Effector memory CD4-positive, alpha-beta T cell (primary cell): ENCODE results near the gene KCTD5.
"Not testable (repeated sequence)": the region's sequence is repeated elsewhere in the genome, so short reads cannot be mapped to it uniquely, and the experiment has no call there.

Source experiments
- DNase-seq, 3 donors: peaks; one replicate each; pipeline ENCODE4 v3.0.0-alpha.2; 2020
- H3K27ac ChIP-seq: 2 replicates; pipeline ENCODE4 v1.7.0; 2013; ENCODE audit warnings: mild to moderate bottlenecking, low read length, moderate library complexity; ENCODE audit not compliant: insufficient read depth, poor library complexity, severe bottlenecking
- H3K27me3 ChIP-seq: replicated peaks from 2 replicates; pipeline ENCODE4 v1.7.0; 2013; ENCODE audit warnings: mild to moderate bottlenecking, low read length; ENCODE audit not compliant: insufficient read depth, control insufficient read depth, poor library complexity, severe bottlenecking
- H3K36me3 ChIP-seq: 2 replicates; pipeline ENCODE4 v1.7.0; 2013; ENCODE audit warnings: mild to moderate bottlenecking, low read length, moderate library complexity; ENCODE audit not compliant: control insufficient read depth, insufficient read depth
- H3K4me1 ChIP-seq: 2 replicates; pipeline ENCODE4 v1.7.0; 2013; ENCODE audit warnings: low read length, mild to moderate bottlenecking; ENCODE audit not compliant: control insufficient read depth, insufficient read depth, poor library complexity, severe bottlenecking
- H3K4me3 ChIP-seq: 2 replicates; pipeline ENCODE4 v1.7.0; 2013; ENCODE audit warnings: low read length, low read depth, mild to moderate bottlenecking; ENCODE audit not compliant: insufficient read depth, poor library complexity, severe bottlenecking
- H3K9me3 ChIP-seq: 2 replicates; pipeline ENCODE4 v1.7.0; 2013; ENCODE audit warnings: mild to moderate bottlenecking, low read length, moderate library complexity; ENCODE audit not compliant: control insufficient read depth

The KCTD5 gene

DNA sequence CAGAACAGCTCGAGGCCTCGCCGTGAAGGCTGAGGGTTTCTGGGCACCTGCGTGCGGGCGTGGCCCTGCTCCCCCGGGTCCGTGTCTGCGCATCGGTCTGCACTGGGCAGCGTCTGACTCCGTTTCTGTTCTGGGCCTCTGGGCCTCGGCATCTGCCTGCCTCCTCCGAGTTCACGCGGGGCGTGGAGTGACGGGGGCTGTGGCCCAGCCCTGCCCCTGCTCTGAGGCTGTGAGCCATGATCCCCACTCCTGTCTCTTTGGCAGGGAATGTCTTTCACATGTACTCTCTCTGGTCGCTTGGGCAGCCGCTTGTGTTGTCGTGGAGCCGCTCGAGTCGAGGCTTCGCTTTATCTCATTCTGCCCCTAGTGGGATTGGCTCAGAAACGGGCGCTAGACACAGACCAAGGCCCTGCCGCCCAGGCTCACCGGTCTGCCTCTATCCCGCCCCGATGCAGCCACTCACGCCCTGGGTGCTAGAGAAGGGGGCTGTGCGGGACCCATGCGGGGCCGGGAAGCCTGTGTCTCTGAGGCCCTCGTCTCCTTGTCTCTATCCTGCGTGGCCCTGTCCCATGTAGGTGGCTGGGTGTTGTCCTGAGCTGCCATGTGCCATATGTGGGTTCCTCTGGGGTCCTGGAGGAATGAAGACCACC lies 14.4 kb downstream of the KCTD5 start:
- DNase-seq, H3K4me3 ChIP-seq, H3K27ac ChIP-seq, H3K4me1 ChIP-seq, H3K9me3 ChIP-seq, H3K27me3 ChIP-seq: not testable (repeated sequence)
- peaks cover 50% of the 10 kb centered on the region for H3K36me3 ChIP-seq

DNA sequence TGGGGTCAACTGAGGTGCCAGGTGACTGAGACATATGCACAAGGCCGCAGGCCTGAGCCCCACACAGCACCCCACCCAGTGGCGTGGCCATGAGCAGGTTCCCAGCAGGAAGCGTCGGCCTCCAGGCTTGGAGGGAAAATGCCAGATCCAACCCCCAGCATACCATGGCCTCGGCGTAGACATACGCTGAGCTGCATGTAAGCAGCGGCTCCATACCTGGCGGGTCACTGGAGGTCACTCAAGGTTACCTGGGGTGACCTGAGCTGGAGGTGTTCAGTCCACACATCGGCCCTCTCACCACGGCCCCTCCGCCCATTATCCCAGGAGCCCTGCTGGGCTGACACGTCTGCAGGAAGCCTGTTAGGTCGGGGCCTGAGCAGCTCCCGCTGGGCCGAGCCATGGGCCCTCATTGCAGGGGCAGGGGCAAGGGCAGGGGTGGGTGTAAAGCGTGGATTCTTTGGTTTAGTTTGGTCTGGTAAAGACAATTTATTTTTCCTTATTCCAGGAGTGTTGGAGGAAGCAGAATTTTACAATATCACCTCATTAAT lies 15.2 kb downstream of the KCTD5 start:
- Histone ChIP-seq H3K27ac (no peak overlapping the region), H3K9me3 (no peaks in the 10 kb centered on the region), H3K27me3 (no peaks in the 10 kb centered on the region), H3K36me3 (peaks cover 56% of the 10 kb centered on the region), H3K4me3 (no peak overlapping the region), H3K4me1 (no peaks in the 10 kb centered on the region)
- no peak for DNase-seq

DNA sequence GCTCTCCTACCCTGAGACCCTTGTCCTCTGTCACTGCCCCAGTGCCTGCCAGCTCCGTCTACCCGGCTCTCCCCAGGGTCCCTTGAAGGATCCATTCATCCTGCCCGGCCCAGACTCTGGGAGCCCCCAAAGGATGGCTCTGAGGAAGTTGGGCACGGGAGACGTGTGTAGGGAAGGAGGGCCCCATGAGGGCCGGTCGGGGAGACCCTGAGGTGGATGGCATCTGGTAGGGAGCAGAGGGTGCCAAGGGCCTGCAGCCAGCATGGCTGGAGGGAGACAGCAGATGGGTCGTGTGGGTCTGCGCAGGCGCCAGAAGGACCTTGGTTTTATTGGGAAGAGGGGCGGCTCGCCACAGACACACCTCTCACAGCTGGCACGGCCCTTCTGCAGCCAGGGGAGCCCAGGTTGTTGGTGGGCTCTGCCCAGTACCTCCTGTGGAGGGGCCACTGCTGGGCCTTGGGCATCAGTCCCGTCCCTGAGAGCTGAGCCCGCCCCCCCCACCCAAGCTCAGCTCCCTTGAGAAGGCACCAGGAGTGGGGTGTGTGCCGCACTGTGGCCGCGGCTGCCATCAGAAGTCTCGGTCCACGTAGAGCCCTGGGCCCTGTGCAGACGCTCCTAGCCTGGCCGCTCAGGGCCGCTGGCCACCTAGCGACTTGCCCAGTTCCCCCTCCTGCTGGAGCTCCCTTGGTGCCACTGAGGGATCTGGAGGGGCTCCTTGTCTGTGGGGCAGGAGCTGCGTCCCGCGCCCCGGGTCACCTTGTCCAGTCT lies 16.0 kb downstream of the KCTD5 start:
- no peak for DNase-seq
- Histone ChIP-seq H3K27me3 (no peaks in the 10 kb centered on the region), H3K4me3 (no peak overlapping the region), H3K36me3 (peaks cover 64% of the 10 kb centered on the region), H3K27ac (no peak overlapping the region), H3K4me1 (no peaks in the 10 kb centered on the region), H3K9me3 (no peaks in the 10 kb centered on the region)

DNA sequence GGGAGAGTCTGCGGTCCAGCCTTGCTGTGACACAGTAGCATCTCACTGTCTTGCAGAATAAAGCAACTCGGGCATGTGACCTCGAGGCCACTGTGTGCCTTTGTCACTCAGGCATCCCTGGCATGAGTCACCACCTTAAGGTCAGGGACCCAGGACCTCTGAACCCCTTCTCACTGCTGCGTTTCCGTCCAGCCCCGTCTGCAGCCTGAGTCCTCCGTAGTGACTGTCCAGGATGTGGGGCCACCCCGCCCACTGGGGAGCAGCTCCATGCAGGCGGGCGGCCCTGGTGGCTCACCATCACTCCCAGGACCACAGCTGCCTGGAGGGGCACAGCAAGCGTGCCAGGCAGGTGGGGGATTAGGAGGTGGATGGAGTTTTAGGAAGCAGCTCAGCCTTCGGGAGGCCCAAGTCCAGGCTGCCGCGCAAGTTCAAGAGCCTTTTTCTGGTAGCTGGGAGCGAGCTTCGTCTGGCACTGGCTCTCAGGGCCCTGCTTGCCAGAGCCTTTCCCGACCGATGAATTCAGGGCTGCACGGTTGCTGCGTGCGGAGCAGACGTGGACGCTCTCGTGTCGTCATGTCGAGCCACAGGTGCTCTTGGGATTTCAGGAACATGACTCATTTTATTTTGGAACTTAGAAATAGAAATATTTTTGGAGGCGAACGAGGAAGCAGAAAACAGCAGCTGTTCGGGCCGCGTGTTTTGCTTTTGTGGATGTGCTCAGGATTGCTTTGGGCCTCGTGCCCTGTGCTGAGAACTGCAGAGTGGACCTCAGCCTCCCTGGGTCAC lies 16.8 kb downstream of the KCTD5 start:
- Histone ChIP-seq H3K4me3 (no peak overlapping the region), H3K36me3 (peaks cover 72% of the 10 kb centered on the region), H3K27me3 (no peaks in the 10 kb centered on the region), H3K9me3 (no peaks in the 10 kb centered on the region), H3K27ac (no peak overlapping the region), H3K4me1 (no peaks in the 10 kb centered on the region)
- no peak for DNase-seq

DNA sequence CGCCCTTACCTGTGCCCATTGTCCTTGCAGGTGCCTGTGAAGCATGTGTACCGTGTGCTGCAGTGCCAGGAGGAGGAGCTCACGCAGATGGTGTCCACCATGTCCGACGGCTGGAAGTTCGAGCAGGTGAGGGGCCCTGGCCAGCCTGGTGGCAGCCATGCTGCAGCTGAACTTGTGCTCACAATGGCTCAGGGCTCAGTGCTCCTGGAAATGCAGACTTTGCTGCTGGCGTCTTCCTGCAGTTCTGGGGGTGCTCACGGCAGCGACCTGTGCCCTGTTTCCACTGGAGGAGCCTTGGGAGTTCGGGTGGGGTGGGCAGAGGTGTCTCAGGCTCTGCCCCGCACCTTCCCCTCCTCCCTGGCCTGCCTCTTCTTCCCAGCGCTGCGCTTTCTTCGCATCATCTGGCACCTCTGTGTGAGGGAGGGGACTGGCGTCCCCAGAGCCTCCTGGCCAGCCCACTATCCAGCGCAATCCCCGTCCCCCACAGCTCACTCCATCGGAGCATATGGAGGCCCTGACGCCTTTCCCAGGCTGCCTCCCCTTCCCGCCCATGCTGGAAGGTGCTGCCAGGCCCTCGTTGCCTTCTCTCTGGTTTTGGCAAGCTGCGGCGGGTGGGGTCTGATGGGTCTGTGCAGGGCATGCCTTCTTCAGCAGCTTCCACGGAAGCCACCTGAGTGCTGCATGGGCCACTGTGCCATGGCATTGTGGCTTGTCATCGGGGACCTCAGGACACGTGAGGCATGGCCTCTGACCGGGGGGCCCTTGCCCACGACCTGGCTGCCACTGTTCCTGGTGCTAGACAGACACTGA lies 17.7 kb downstream of the KCTD5 start:
- peaks cover 79% of the 10 kb centered on the region for H3K36me3 ChIP-seq
- H3K4me1 ChIP-seq, result no peaks in the 10 kb centered on the region

DNA sequence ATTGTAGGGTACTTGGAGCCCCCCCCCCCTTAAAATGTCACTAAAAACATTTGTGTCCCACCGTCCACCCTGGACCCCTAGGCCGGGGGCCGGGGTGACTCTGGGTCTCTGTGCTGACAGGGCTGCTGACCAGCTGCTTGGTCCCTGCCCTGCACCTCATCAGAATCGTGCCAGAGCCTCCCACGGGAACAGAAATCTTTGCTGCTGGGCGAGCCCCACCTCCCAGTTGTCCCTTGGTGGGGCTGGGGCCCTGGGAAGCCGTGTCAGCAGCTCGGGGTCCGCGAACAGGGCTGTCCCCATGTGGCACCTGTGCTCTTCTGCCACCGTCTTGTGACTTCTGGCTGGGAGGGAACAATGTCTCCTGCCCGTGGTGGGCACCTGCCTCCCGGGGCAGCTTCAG lies 18.5 kb downstream of the KCTD5 start:
- Histone ChIP-seq H3K36me3 (peaks cover 87% of the 10 kb centered on the region), H3K9me3 (no peaks in the 10 kb centered on the region), H3K4me3 (no peak overlapping the region), H3K27ac (no peak overlapping the region), H3K27me3 (no peaks in the 10 kb centered on the region), H3K4me1 (no peaks in the 10 kb centered on the region)
- DNase-seq, result no peak

More for the DNA sequence above, 17.7 kb downstream of the KCTD5 start:
- Histone ChIP-seq H3K27me3 (no peaks in the 10 kb centered on the region), H3K4me3 (no peak overlapping the region), H3K27ac (no peak overlapping the region), H3K9me3 (no peaks in the 10 kb centered on the region)
- DNase-seq, result no peak

DNA sequence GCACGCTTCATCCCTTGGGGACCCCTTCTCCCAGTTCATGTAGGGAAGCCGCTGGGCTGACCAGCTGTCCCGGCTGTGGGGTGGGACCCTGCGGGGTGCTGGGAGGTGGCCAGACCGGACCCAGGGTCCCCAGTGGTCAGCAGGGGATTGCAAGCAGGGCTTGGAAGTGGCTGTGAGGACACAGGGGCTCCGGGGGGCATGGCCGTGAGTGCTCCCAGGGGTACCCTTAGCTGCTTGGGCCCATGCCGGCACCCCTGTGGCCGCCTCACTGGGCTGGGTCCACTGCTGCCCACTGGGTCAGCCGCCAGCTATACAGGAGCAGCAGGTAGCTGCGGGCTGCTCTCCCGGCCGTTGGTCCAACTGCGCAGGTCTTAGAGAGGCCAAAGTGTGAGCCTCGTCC lies 18.9 kb downstream of the KCTD5 start:
- Histone ChIP-seq H3K4me1 (no peaks in the 10 kb centered on the region), H3K27ac (no peak overlapping the region), H3K36me3 (peaks cover 89% of the 10 kb centered on the region), H3K9me3 (no peaks in the 10 kb centered on the region), H3K4me3 (no peak overlapping the region), H3K27me3 (no peaks in the 10 kb centered on the region)
- DNase-seq, result no peak

DNA sequence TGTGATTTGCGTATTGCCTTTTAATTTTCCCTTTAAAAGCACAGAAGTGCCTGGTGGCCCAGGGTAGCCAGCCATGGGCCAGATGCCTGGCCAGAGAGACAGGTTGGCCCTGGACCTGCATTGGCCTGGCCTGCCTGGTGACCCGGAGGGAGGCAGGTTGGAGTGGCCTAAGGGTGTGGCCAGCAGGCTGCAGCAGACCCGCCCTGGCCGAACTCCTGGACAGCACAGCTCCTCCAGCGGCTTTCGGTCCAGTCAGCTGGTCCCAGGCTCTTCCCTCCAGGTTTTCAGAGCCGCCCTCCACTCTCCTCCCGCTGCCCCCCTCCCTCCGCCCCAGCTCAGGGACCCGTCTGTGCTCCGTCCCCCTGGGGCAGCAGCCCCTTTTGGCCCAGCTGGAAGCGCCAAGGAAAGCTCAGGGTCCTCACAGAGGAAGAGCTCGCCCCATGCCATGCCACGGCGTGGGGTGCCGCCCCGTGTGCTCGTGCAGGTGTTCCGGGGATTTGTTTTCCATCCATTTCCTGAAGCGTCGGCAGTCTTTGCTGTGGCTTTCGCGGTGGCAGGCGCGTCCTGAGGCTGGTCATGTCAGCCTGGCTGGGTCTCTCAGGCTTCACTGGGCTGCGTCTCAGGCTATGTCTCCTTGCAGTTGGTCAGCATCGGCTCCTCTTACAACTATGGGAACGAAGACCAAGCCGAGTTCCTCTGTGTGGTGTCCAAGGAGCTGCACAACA lies 19.6 kb downstream of the KCTD5 start:
- H3K4me3 ChIP-seq, result no peak overlapping the region
- H3K27ac ChIP-seq, result no peak overlapping the region
- H3K4me1 ChIP-seq, result no peaks in the 10 kb centered on the region
- peaks cover 85% of the 10 kb centered on the region for H3K36me3 ChIP-seq
- H3K27me3 ChIP-seq, result no peaks in the 10 kb centered on the region
- H3K9me3 ChIP-seq, result no peaks in the 10 kb centered on the region
- DNase-seq, result no peak

DNA sequence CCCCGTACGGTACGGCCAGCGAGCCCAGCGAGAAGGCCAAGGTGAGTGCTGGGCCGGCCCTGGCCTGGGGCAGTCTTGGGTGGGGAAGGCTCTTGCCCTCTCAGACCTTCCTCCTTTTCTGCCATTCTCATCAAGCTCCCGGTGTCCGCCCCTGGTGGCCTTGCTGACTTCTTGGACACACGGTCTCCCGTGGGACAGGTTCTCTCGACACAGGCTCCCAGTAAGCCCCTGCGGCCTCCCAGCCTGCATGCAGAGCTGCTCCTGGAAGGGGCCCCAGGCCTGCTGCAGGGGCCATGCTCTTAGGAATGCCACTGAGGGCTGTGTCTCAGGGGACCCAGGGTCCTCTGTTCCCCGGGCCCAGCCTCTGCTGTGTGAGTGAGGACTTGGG lies 20.1 kb downstream of the KCTD5 start:
- no peak for DNase-seq
- no peak overlapping the region for H3K27ac ChIP-seq

More for the DNA sequence above, 20.1 kb downstream of the KCTD5 start:
- Histone ChIP-seq H3K27me3 (no peaks in the 10 kb centered on the region), H3K36me3 (peaks cover 83% of the 10 kb centered on the region), H3K4me3 (no peak overlapping the region), H3K4me1 (no peaks in the 10 kb centered on the region), H3K9me3 (no peaks in the 10 kb centered on the region)
